IMR-90 (cell line): ENCODE data around the gene HOXA5. TPM values are rescaled to one million over a fixed set of nuclear protein-coding genes. Genes with fewer than 3 reads are reported as not detected.

Experiments
- ATAC-seq: fragments of 200-7000 bp; cut with Tn5 transposase; 2 replicates; pipeline ENCODE4 v1.9.1; 2020; ENCODE audit warnings: low read depth, mild to moderate bottlenecking, moderate library complexity
- BruUV-seq: library from RNA; stranded (reverse); fragments of 400-500 nt; replicated peaks from 2 replicates; lab custom pipeline; 2021; lab: Mats Ljungman, UMichigan
- CTCF ChIA-PET: fragments of 300-600 bp; formaldehyde crosslinking; extraction: SDS; loops from one replicate; lab custom pipeline; 2021; ENCODE audit warnings: antibody characterized with exemption; lab: Yijun Ruan, JAX
- POLR2A ChIA-PET: fragments of 300-600 bp; sonication (Branson Sonifier 250); formaldehyde crosslinking; loops from one replicate; lab custom pipeline; 2022; ENCODE audit warnings: antibody characterized with exemption; ENCODE audit not compliant: unreplicated experiment; lab: Charles Lee
- DNase-seq: peaks from one replicate; pipeline ENCODE4 v3.0.0; 2013
- H2AFZ ChIP-seq: replicated peaks from 2 replicates; pipeline ENCODE3; 2013; ENCODE audit warnings: low read length, mild to moderate bottlenecking; ENCODE audit not compliant: poor library complexity
- H2AK5ac ChIP-seq: 2 replicates; pipeline ENCODE4 v1.6.1; 2013; ENCODE audit warnings: low read depth, low read length, inconsistent platforms
- H2AK9ac ChIP-seq: replicated peaks from 2 replicates; pipeline ENCODE3; 2013; ENCODE audit warnings: mild to moderate bottlenecking, low read depth, low read length, moderate library complexity; ENCODE audit not compliant: poor library complexity
- H2BK120ac ChIP-seq: 2 replicates; pipeline ENCODE4 v1.6.1; 2013; ENCODE audit warnings: low read depth, low read length, inconsistent platforms
- H2BK15ac ChIP-seq: 3 replicates; pipeline ENCODE4 v1.6.1; 2013; ENCODE audit warnings: low read depth, low read length, inconsistent platforms
- H2BK20ac ChIP-seq: 2 replicates; pipeline ENCODE4 v1.6.1; 2013; ENCODE audit warnings: low read depth, mild to moderate bottlenecking, inconsistent platforms, low read length, moderate library complexity
- H2BK5ac ChIP-seq: 2 replicates; pipeline ENCODE4 v1.6.1; 2013; ENCODE audit warnings: mild to moderate bottlenecking, low read depth, low read length, inconsistent platforms; ENCODE audit not compliant: poor library complexity, severe bottlenecking
- H3K14ac ChIP-seq: replicated peaks from 2 replicates; pipeline ENCODE4 v1.6.1; 2013; ENCODE audit warnings: low read depth, low read length, inconsistent platforms
- H3K18ac ChIP-seq: 2 replicates; pipeline ENCODE4 v1.6.1; 2013; ENCODE audit warnings: low read depth, low read length, control low read depth
- H3K23ac ChIP-seq: 2 replicates; pipeline ENCODE4 v1.6.1; 2013; ENCODE audit warnings: low read depth, low read length, inconsistent platforms
- H3K27ac ChIP-seq: 2 replicates; pipeline ENCODE4 v1.5.1; 2013; ENCODE audit warnings: mild to moderate bottlenecking, control low read depth, low read length; ENCODE audit not compliant: insufficient read depth
- H3K27me3 ChIP-seq: 2 replicates; pipeline ENCODE4 v1.6.1; 2013; ENCODE audit warnings: low read length; ENCODE audit not compliant: control insufficient read depth, insufficient read depth
- H3K36me3 ChIP-seq: 2 replicates; pipeline ENCODE4 v1.6.1; 2013; ENCODE audit warnings: low read length, mixed read lengths; ENCODE audit not compliant: control insufficient read depth, insufficient read depth
- H3K4ac ChIP-seq: 2 replicates; pipeline ENCODE4 v1.6.1; 2013; ENCODE audit warnings: low read depth, low read length, inconsistent platforms
- H3K4me1 ChIP-seq: 2 replicates; pipeline ENCODE4 v1.6.1; 2013; ENCODE audit warnings: low read length, mixed read lengths; ENCODE audit not compliant: control insufficient read depth, insufficient read depth
- H3K4me2 ChIP-seq: 2 replicates; pipeline ENCODE4 v1.6.1; 2013; ENCODE audit warnings: low read depth, mild to moderate bottlenecking, control low read depth, low read length, moderate library complexity
- H3K4me3 ChIP-seq: 2 replicates; pipeline ENCODE4 v1.5.1; 2013; ENCODE audit warnings: low read depth, mild to moderate bottlenecking, control low read depth, low read length, moderate library complexity; ENCODE audit not compliant: insufficient read depth
- H3K56ac ChIP-seq: 2 replicates; pipeline ENCODE4 v1.6.1; 2013; ENCODE audit warnings: low read length, inconsistent platforms; ENCODE audit not compliant: insufficient read depth; ENCODE audit errors: extremely low read depth
- H3K79me1 ChIP-seq, 2 experiments: 2 replicates each; pipeline ENCODE4 v1.6.1; 2013; ENCODE audit warnings: low read length in 2 of 2, inconsistent platforms in 1 of 2, low read depth in 1 of 2
- H3K9ac ChIP-seq: 2 replicates; pipeline ENCODE4 v1.6.1; 2013; ENCODE audit warnings: low read depth, low read length, control low read depth
- H3K9me1 ChIP-seq: 2 replicates; pipeline ENCODE4 v1.6.1; 2013; ENCODE audit warnings: low read length, inconsistent platforms; ENCODE audit not compliant: insufficient read depth
- H3K9me3 ChIP-seq: 2 replicates; pipeline ENCODE4 v1.6.1; 2013; ENCODE audit warnings: low read length; ENCODE audit not compliant: control insufficient read depth, insufficient read depth
- H4K20me1 ChIP-seq: 2 replicates; pipeline ENCODE4 v1.6.1; 2013; ENCODE audit warnings: low read length, inconsistent platforms; ENCODE audit not compliant: insufficient read depth
- H4K5ac ChIP-seq: 2 replicates; pipeline ENCODE4 v1.6.1; 2013; ENCODE audit warnings: mild to moderate bottlenecking, low read depth, low read length, control low read depth
- H4K8ac ChIP-seq, 2 experiments: 2 replicates each; pipeline ENCODE4 v1.6.1; 2013; ENCODE audit warnings: low read depth in 2 of 2, low read length in 2 of 2, control low read depth in 1 of 2, inconsistent platforms in 1 of 2
- H4K91ac ChIP-seq: 2 replicates; pipeline ENCODE4 v1.6.1; 2013; ENCODE audit warnings: low read depth, low read length, inconsistent platforms; ENCODE audit not compliant: insufficient read depth
- BHLHE40 ChIP-seq: fragments of 150-350 bp; IDR thresholded peaks from 2 replicates; pipeline ENCODE4 v1.6.1; 2016; ENCODE audit warnings: mild to moderate bottlenecking, low read depth, low read length
- ELK1 ChIP-seq: fragments of 150-350 bp; IDR thresholded peaks from 2 replicates; pipeline ENCODE4 v1.6.1; 2016; ENCODE audit warnings: low read depth, mild to moderate bottlenecking, low read length, moderate library complexity, borderline replicate concordance
- FOS ChIP-seq: fragments of 150-350 bp; IDR thresholded peaks from 2 replicates; pipeline ENCODE4 v1.6.1; 2016; ENCODE audit warnings: low read depth, low read length
- MAFK ChIP-seq: IDR thresholded peaks from 2 replicates; pipeline ENCODE4 v1.6.1; 2012; ENCODE audit warnings: low read depth, low read length, improper control_type of control experiment
- NFE2L2 ChIP-seq: fragments of 150-350 bp; IDR thresholded peaks from 2 replicates; pipeline ENCODE4 v1.6.1; 2016; ENCODE audit warnings: low read depth, mild to moderate bottlenecking, low read length
- WGBS, 2 experiments: methylation state at CpG; one replicate each; pipeline versions ENCODE4 v1.1.5 to v1.1.7; 2013; ENCODE audit warnings: missing lambda C conversion rate in 2 of 2; ENCODE audit not compliant: insufficient read length in 1 of 2; ENCODE audit errors: extremely low coverage in 2 of 2; 5-methylcytosine and 5-hydroxymethylcytosine counted together
- dilution Hi-C: fragments of 300-500 bp; cut with HindIII; formaldehyde crosslinking; loops from one replicate; pipeline ENCODE4 v1.14.3; 2018; ENCODE audit warnings: low sequenced_read_pairs; ENCODE audit not compliant: unreplicated experiment
- in situ Hi-C: fragments of 300-500 bp; cut with MboI; formaldehyde crosslinking; loops from 3 replicates; pipeline ENCODE4 v1.14.3; 2019; ENCODE audit warnings: low sequenced_read_pairs, inconsistent platforms, mixed read lengths
- intact Hi-C: fragments of 100-400 bp; cut with micrococcal nuclease; formaldehyde crosslinking; loops from 2 replicates; pipeline ENCODE4 v1.10.0; 2022
- polyA plus RNA-seq, 3 experiments: library from polyadenylated mRNA; depleted of rRNA; stranded (reverse); fragments of >200 nt; gene quantifications; 2 replicates each; pipeline ENCODE4 v1.2.3, GENCODE V29; 2012; ENCODE audit warnings: low replicate concordance in 1 of 3
- total RNA-seq: library from RNA; depleted of rRNA; stranded (reverse); fragments of >200 nt; gene quantifications from 2 replicates; pipeline ENCODE4 v1.2.3, GENCODE V29; 2012

HOXA5 gene
- total and polyA plus RNA-seq, 2 of the 4 experiments (the other 2 are of a cell fraction) = 19.9 to 29.4 TPM

DNA sequence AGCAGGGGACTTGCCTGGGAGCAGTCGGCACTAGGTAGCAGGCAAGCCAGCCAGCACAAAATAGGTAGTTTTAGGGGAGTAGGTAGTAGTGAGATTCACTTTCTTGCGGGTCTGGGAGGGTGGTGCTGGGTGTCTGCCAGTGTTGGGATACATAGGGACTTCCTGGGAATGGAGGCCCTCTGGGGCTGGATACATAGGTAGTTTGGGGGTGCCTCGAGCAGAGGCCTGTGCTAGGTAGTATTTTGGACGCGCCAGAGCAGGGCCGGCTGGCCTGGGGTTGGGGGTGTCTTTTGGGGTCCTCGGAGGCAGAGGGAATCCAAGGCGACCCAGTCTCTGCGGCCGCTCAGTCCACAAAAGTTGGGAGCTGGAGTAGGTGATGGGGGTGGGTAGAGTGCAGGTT lies 10.9 kb upstream of the HOXA5 start:
- peaks cover 3% of the 10 kb centered on the region; the same call in 1 of the 2 replicates for H3K9me1 ChIP-seq
- H2AK5ac ChIP-seq = no peak overlapping the region
- POLR2A ChIA-PET = no interaction called here
- peaks cover 6% of the 10 kb centered on the region; the same call in 1 of the 2 replicates for H3K4me1 ChIP-seq
- H3K9ac ChIP-seq = no peak overlapping the region
- no peak overlapping the region for H2BK5ac ChIP-seq
- H2BK20ac ChIP-seq = no peak overlapping the region
- H3K23ac ChIP-seq = no peak overlapping the region
- H3K14ac ChIP-seq = no peak overlapping the region
- no peak overlapping the region for H3K4ac ChIP-seq
- intact Hi-C loops (no loop called here), dilution Hi-C loops (no loop called here), in situ Hi-C loops (no loop called here)
- ATAC-seq = no peak
- H4K5ac ChIP-seq = no peak overlapping the region
- 85% methylated on average over 5 of the region's 10 CpGs; no CpG with 5 or more reads in 1 of the 2 experiments for WGBS, 2 experiments
- H2AFZ ChIP-seq = no peak overlapping the region
- no peak overlapping the region for H2BK120ac ChIP-seq
- H3K36me3 ChIP-seq = no peaks in the 10 kb centered on the region
- no peak overlapping the region for H4K8ac ChIP-seq
- no peak overlapping the region for H3K18ac ChIP-seq
- no peak overlapping the region for H3K56ac ChIP-seq
- H4K91ac ChIP-seq = no peak overlapping the region
- TF ChIP-seq ELK1 (no peak), FOS (no peak), BHLHE40 (no peak), MAFK (no peak), NFE2L2 (no peak)
- H3K4me3 ChIP-seq = no peak overlapping the region
- 0 out of 4 replicates have a peak, but pooled peaks cover 0 to 12% of the 10 kb centered on the region in 2 experiments for H3K79me1 ChIP-seq
- DNase-seq = no peak
- H2AK9ac ChIP-seq = no peak overlapping the region
- no TSS peak for BruUV-seq
- H2BK15ac ChIP-seq = no peak overlapping the region
- H3K27ac ChIP-seq = no peak overlapping the region
- no peaks in the 10 kb centered on the region; the same call in 1 of the 2 replicates for H3K27me3 ChIP-seq
- H3K4me2 ChIP-seq = no peak overlapping the region
- H4K20me1 ChIP-seq = no peaks in the 10 kb centered on the region
- CTCF ChIA-PET = no interaction called here
- no peaks in the 10 kb centered on the region for H3K9me3 ChIP-seq
